ENCODE results near the gene KCNMA1. TPM values are rescaled to one million over a fixed set of nuclear protein-coding genes. Genes with fewer than 3 reads are reported as not detected.

The KCNMA1 gene
- polyA plus RNA-seq, 1 donor from 2014 or later = 60.8 TPM

- no peak overlapping the region for H3K4me2 ChIP-seq (ENCODE audit: low read length)
- H3K9me2 ChIP-seq (ENCODE audit: insufficient read depth, low read length) = no peaks in the 10 kb centered on the region
- H3K27me3 ChIP-seq (ENCODE audit: insufficient read depth, low read depth, low read length) = no peaks in the 10 kb centered on the region
- no peaks in the 10 kb centered on the region for H3K36me3 ChIP-seq (ENCODE audit: insufficient read depth, low read length)
- no peaks in the 10 kb centered on the region for H3K79me2 ChIP-seq (replicated peaks; ENCODE audit: insufficient read depth, low read length)
- TF ChIP-seq EZH2 (IDR thresholded peaks at IDR 0.05; ENCODE audit: borderline replicate concordance, insufficient read depth, low read length, poor library complexity, severe bottlenecking) (no peak), TAF1 (IDR thresholded peaks at IDR 0.05; ENCODE audit: low read depth) (no peak), CTCF (IDR thresholded peaks at IDR 0.05; ENCODE audit: poor library complexity, severe bottlenecking) (no peak), POLR2AphosphoS5 (IDR thresholded peaks at IDR 0.05) (no peak), RAD21 (conservative IDR thresholded peaks at IDR 0.05) (no peak), EP300 (conservative IDR thresholded peaks at IDR 0.05; ENCODE audit: poor library complexity, severe bottlenecking) (no peak), MXI1 (conservative IDR thresholded peaks at IDR 0.05; ENCODE audit: poor library complexity, severe bottlenecking) (no peak), SMC3 (conservative IDR thresholded peaks at IDR 0.05; ENCODE audit: poor library complexity) (no peak)
- TF ChIP-seq, protein P1, sequence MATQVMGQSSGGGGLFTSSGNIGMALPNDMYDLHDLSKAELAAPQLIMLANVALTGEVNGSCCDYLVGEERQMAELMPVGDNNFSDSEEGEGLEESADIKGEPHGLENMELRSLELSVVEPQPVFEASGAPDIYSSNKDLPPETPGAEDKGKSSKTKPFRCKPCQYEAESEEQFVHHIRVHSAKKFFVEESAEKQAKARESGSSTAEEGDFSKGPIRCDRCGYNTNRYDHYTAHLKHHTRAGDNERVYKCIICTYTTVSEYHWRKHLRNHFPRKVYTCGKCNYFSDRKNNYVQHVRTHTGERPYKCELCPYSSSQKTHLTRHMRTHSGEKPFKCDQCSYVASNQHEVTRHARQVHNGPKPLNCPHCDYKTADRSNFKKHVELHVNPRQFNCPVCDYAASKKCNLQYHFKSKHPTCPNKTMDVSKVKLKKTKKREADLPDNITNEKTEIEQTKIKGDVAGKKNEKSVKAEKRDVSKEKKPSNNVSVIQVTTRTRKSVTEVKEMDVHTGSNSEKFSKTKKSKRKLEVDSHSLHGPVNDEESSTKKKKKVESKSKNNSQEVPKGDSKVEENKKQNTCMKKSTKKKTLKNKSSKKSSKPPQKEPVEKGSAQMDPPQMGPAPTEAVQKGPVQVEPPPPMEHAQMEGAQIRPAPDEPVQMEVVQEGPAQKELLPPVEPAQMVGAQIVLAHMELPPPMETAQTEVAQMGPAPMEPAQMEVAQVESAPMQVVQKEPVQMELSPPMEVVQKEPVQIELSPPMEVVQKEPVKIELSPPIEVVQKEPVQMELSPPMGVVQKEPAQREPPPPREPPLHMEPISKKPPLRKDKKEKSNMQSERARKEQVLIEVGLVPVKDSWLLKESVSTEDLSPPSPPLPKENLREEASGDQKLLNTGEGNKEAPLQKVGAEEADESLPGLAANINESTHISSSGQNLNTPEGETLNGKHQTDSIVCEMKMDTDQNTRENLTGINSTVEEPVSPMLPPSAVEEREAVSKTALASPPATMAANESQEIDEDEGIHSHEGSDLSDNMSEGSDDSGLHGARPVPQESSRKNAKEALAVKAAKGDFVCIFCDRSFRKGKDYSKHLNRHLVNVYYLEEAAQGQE (IDR thresholded peaks at IDR 0.05; ENCODE audit: borderline replicate concordance) = no peak
- H3K4me3 ChIP-seq (ENCODE audit: low read length) = no peak overlapping the region
- no peak overlapping the region for H2AFZ ChIP-seq (ENCODE audit: low read depth, low read length)
- H3K9ac ChIP-seq (ENCODE audit: low read length) = no peak overlapping the region
- no peaks in the 10 kb centered on the region for H3F3A ChIP-seq (ENCODE audit: insufficient read depth, low read length, poor library complexity, severe bottlenecking)
- no peak overlapping the region for H3K27ac ChIP-seq (ENCODE audit: low read length)
- H4K20me1 ChIP-seq (ENCODE audit: insufficient read depth) = no peaks in the 10 kb centered on the region
- H3K9me3 ChIP-seq (ENCODE audit: low read length) = no peaks in the 10 kb centered on the region
Measured at GRCh38 chr10:77516575-77516974, 121.0 kb downstream of the KCNMA1 start.

DNA sequence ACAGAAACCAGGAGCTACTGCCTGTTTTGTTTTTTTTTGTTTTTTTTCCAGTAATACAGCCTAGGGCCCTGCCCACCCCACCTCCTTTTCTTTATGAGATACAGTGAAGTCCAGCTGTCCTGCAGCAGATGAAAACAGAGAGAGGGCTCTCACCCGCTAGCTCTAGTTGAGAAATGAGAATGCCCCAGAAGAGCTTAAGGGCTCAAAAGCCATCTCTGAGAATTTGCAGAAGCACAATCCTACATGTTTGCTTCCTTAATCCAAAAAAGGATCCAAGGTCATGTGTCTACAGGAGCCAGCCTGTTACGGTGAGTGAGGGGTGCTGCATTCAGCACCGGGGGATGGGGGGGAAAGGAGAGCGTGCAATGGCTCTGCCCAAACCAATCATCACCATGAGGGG is 122.7 kb downstream of the KCNMA1 start:
- no peak overlapping the region for H3K9ac ChIP-seq (ENCODE audit: low read length)
- H2AFZ ChIP-seq (ENCODE audit: low read depth, low read length) = no peak overlapping the region
- no peaks in the 10 kb centered on the region for H3K36me3 ChIP-seq (ENCODE audit: insufficient read depth, low read length)
- no peaks in the 10 kb centered on the region for H3K9me3 ChIP-seq (ENCODE audit: low read length)
- no peaks in the 10 kb centered on the region for H4K20me1 ChIP-seq (ENCODE audit: insufficient read depth)
- TF ChIP-seq RAD21 (conservative IDR thresholded peaks at IDR 0.05) = no peak
- TF ChIP-seq TAF1 (IDR thresholded peaks at IDR 0.05; ENCODE audit: low read depth) = no peak
- TF ChIP-seq MXI1 (conservative IDR thresholded peaks at IDR 0.05; ENCODE audit: poor library complexity, severe bottlenecking) = no peak
- TF ChIP-seq POLR2AphosphoS5 (IDR thresholded peaks at IDR 0.05) = no peak
- no peak for TF ChIP-seq EZH2 (IDR thresholded peaks at IDR 0.05; ENCODE audit: borderline replicate concordance, insufficient read depth, low read length, poor library complexity, severe bottlenecking)
- no peaks in the 10 kb centered on the region for H3F3A ChIP-seq (ENCODE audit: insufficient read depth, low read length, poor library complexity, severe bottlenecking)
- no peak overlapping the region for H3K4me2 ChIP-seq (ENCODE audit: low read length)
- H3K27ac ChIP-seq (ENCODE audit: low read length) = no peak overlapping the region
- no peak overlapping the region for H3K4me3 ChIP-seq (ENCODE audit: low read length)
- no peaks in the 10 kb centered on the region for H3K9me2 ChIP-seq (ENCODE audit: insufficient read depth, low read length)
- H3K27me3 ChIP-seq (ENCODE audit: insufficient read depth, low read depth, low read length) = no peaks in the 10 kb centered on the region
- H3K79me2 ChIP-seq (replicated peaks; ENCODE audit: insufficient read depth, low read length) = no peaks in the 10 kb centered on the region

All from neural cell (in vitro differentiated cells).